IMR-90 (cell line): ENCODE results near the gene BUB1. TPM values are rescaled to one million over a fixed set of nuclear protein-coding genes. Genes with fewer than 3 reads are reported as not detected.

Experiments
- ATAC-seq: fragments of 200-7000 bp; cut with Tn5 transposase; 2 replicates; pipeline ENCODE4 v1.9.1; 2020; ENCODE audit warnings: low read depth, mild to moderate bottlenecking, moderate library complexity
- BruUV-seq: library from RNA; stranded (reverse); fragments of 400-500 nt; replicated peaks from 2 replicates; lab custom pipeline; 2021; lab: Mats Ljungman, UMichigan
- CTCF ChIA-PET: fragments of 300-600 bp; formaldehyde crosslinking; extraction: SDS; loops from one replicate; lab custom pipeline; 2021; ENCODE audit warnings: antibody characterized with exemption; lab: Yijun Ruan, JAX
- POLR2A ChIA-PET: fragments of 300-600 bp; sonication (Branson Sonifier 250); formaldehyde crosslinking; loops from one replicate; lab custom pipeline; 2022; ENCODE audit warnings: antibody characterized with exemption; ENCODE audit not compliant: unreplicated experiment; lab: Charles Lee
- DNase-seq: peaks from one replicate; pipeline ENCODE4 v3.0.0; 2013
- H2AFZ ChIP-seq: replicated peaks from 2 replicates; pipeline ENCODE3; 2013; ENCODE audit warnings: low read length, mild to moderate bottlenecking; ENCODE audit not compliant: poor library complexity
- H2AK5ac ChIP-seq: 2 replicates; pipeline ENCODE4 v1.6.1; 2013; ENCODE audit warnings: low read depth, low read length, inconsistent platforms
- H2AK9ac ChIP-seq: replicated peaks from 2 replicates; pipeline ENCODE3; 2013; ENCODE audit warnings: mild to moderate bottlenecking, low read depth, low read length, moderate library complexity; ENCODE audit not compliant: poor library complexity
- H2BK120ac ChIP-seq: 2 replicates; pipeline ENCODE4 v1.6.1; 2013; ENCODE audit warnings: low read depth, low read length, inconsistent platforms
- H2BK15ac ChIP-seq: 3 replicates; pipeline ENCODE4 v1.6.1; 2013; ENCODE audit warnings: low read depth, low read length, inconsistent platforms
- H2BK20ac ChIP-seq: 2 replicates; pipeline ENCODE4 v1.6.1; 2013; ENCODE audit warnings: low read depth, mild to moderate bottlenecking, inconsistent platforms, low read length, moderate library complexity
- H2BK5ac ChIP-seq: 2 replicates; pipeline ENCODE4 v1.6.1; 2013; ENCODE audit warnings: mild to moderate bottlenecking, low read depth, low read length, inconsistent platforms; ENCODE audit not compliant: poor library complexity, severe bottlenecking
- H3K14ac ChIP-seq: replicated peaks from 2 replicates; pipeline ENCODE4 v1.6.1; 2013; ENCODE audit warnings: low read depth, low read length, inconsistent platforms
- H3K18ac ChIP-seq: 2 replicates; pipeline ENCODE4 v1.6.1; 2013; ENCODE audit warnings: low read depth, low read length, control low read depth
- H3K23ac ChIP-seq: 2 replicates; pipeline ENCODE4 v1.6.1; 2013; ENCODE audit warnings: low read depth, low read length, inconsistent platforms
- H3K27ac ChIP-seq: 2 replicates; pipeline ENCODE4 v1.5.1; 2013; ENCODE audit warnings: mild to moderate bottlenecking, control low read depth, low read length; ENCODE audit not compliant: insufficient read depth
- H3K27me3 ChIP-seq: 2 replicates; pipeline ENCODE4 v1.6.1; 2013; ENCODE audit warnings: low read length; ENCODE audit not compliant: control insufficient read depth, insufficient read depth
- H3K36me3 ChIP-seq: 2 replicates; pipeline ENCODE4 v1.6.1; 2013; ENCODE audit warnings: low read length, mixed read lengths; ENCODE audit not compliant: control insufficient read depth, insufficient read depth
- H3K4ac ChIP-seq: 2 replicates; pipeline ENCODE4 v1.6.1; 2013; ENCODE audit warnings: low read depth, low read length, inconsistent platforms
- H3K4me1 ChIP-seq: 2 replicates; pipeline ENCODE4 v1.6.1; 2013; ENCODE audit warnings: low read length, mixed read lengths; ENCODE audit not compliant: control insufficient read depth, insufficient read depth
- H3K4me2 ChIP-seq: 2 replicates; pipeline ENCODE4 v1.6.1; 2013; ENCODE audit warnings: low read depth, mild to moderate bottlenecking, control low read depth, low read length, moderate library complexity
- H3K4me3 ChIP-seq: 2 replicates; pipeline ENCODE4 v1.5.1; 2013; ENCODE audit warnings: low read depth, mild to moderate bottlenecking, control low read depth, low read length, moderate library complexity; ENCODE audit not compliant: insufficient read depth
- H3K56ac ChIP-seq: 2 replicates; pipeline ENCODE4 v1.6.1; 2013; ENCODE audit warnings: low read length, inconsistent platforms; ENCODE audit not compliant: insufficient read depth; ENCODE audit errors: extremely low read depth
- H3K79me1 ChIP-seq, 2 experiments: 2 replicates each; pipeline ENCODE4 v1.6.1; 2013; ENCODE audit warnings: low read length in 2 of 2, inconsistent platforms in 1 of 2, low read depth in 1 of 2
- H3K9ac ChIP-seq: 2 replicates; pipeline ENCODE4 v1.6.1; 2013; ENCODE audit warnings: low read depth, low read length, control low read depth
- H3K9me1 ChIP-seq: 2 replicates; pipeline ENCODE4 v1.6.1; 2013; ENCODE audit warnings: low read length, inconsistent platforms; ENCODE audit not compliant: insufficient read depth
- H3K9me3 ChIP-seq: 2 replicates; pipeline ENCODE4 v1.6.1; 2013; ENCODE audit warnings: low read length; ENCODE audit not compliant: control insufficient read depth, insufficient read depth
- H4K20me1 ChIP-seq: 2 replicates; pipeline ENCODE4 v1.6.1; 2013; ENCODE audit warnings: low read length, inconsistent platforms; ENCODE audit not compliant: insufficient read depth
- H4K5ac ChIP-seq: 2 replicates; pipeline ENCODE4 v1.6.1; 2013; ENCODE audit warnings: mild to moderate bottlenecking, low read depth, low read length, control low read depth
- H4K8ac ChIP-seq, 2 experiments: 2 replicates each; pipeline ENCODE4 v1.6.1; 2013; ENCODE audit warnings: low read depth in 2 of 2, low read length in 2 of 2, control low read depth in 1 of 2, inconsistent platforms in 1 of 2
- H4K91ac ChIP-seq: 2 replicates; pipeline ENCODE4 v1.6.1; 2013; ENCODE audit warnings: low read depth, low read length, inconsistent platforms; ENCODE audit not compliant: insufficient read depth
- RAD21 ChIP-seq: IDR thresholded peaks from 2 replicates; pipeline ENCODE4 v1.6.1; 2012; ENCODE audit warnings: low read length, improper control_type of control experiment
- WGBS, 2 experiments: methylation state at CpG; one replicate each; pipeline versions ENCODE4 v1.1.5 to v1.1.7; 2013; ENCODE audit warnings: missing lambda C conversion rate in 2 of 2; ENCODE audit not compliant: insufficient read length in 1 of 2; ENCODE audit errors: extremely low coverage in 2 of 2; 5-methylcytosine and 5-hydroxymethylcytosine counted together
- dilution Hi-C: fragments of 300-500 bp; cut with HindIII; formaldehyde crosslinking; loops from one replicate; pipeline ENCODE4 v1.14.3; 2018; ENCODE audit warnings: low sequenced_read_pairs; ENCODE audit not compliant: unreplicated experiment
- in situ Hi-C: fragments of 300-500 bp; cut with MboI; formaldehyde crosslinking; loops from 3 replicates; pipeline ENCODE4 v1.14.3; 2019; ENCODE audit warnings: low sequenced_read_pairs, inconsistent platforms, mixed read lengths
- intact Hi-C: fragments of 100-400 bp; cut with micrococcal nuclease; formaldehyde crosslinking; loops from 2 replicates; pipeline ENCODE4 v1.10.0; 2022
- polyA plus RNA-seq, 3 experiments: library from polyadenylated mRNA; depleted of rRNA; stranded (reverse); fragments of >200 nt; gene quantifications; 2 replicates each; pipeline ENCODE4 v1.2.3, GENCODE V29; 2012; ENCODE audit warnings: low replicate concordance in 1 of 3
- total RNA-seq: library from RNA; depleted of rRNA; stranded (reverse); fragments of >200 nt; gene quantifications from 2 replicates; pipeline ENCODE4 v1.2.3, GENCODE V29; 2012

The BUB1 gene
- total and polyA plus RNA-seq, 2 of the 4 experiments (the other 2 are of a cell fraction): 19.6 to 43.4 TPM

GRCh38 chr2:110708455-110708854 is 30.6 kb upstream of the BUB1 start:
- H3K56ac ChIP-seq: no peak overlapping the region
- no peaks in the 10 kb centered on the region for H3K4me1 ChIP-seq
- H3K4me3 ChIP-seq: no peak overlapping the region
- ChIA-PET CTCF (no interaction called here), POLR2A (no interaction called here)
- no peak overlapping the region for H4K91ac ChIP-seq
- H2AFZ ChIP-seq: no peak overlapping the region
- no peak overlapping the region for H2BK20ac ChIP-seq
- no peak overlapping the region for H4K5ac ChIP-seq
- ATAC-seq (no peak), DNase-seq (no peak)
- TF ChIP-seq RAD21: no peak
- H3K36me3 ChIP-seq: no peaks in the 10 kb centered on the region
- intact Hi-C loops: no loop called here
- H3K9ac ChIP-seq: no peak overlapping the region
- no peak overlapping the region for H3K4me2 ChIP-seq
- H4K20me1 ChIP-seq: no peaks in the 10 kb centered on the region
- no peaks in the 10 kb centered on the region for H3K9me3 ChIP-seq
- no peak overlapping the region for H2BK5ac ChIP-seq
- H3K27me3 ChIP-seq: peaks cover 23% of the 10 kb centered on the region
- H2AK5ac ChIP-seq: no peak overlapping the region
- no peak overlapping the region for H4K8ac ChIP-seq
- H2BK120ac ChIP-seq: no peak overlapping the region
- H3K9me1 ChIP-seq: no peaks in the 10 kb centered on the region
- no peak overlapping the region for H3K18ac ChIP-seq
- no peaks in the 10 kb centered on the region for H3K79me1 ChIP-seq
- H3K27ac ChIP-seq: no peak overlapping the region
- in situ Hi-C loops: no loop called here
- no peak overlapping the region for H2AK9ac ChIP-seq
- no CpG with 5 or more reads among the region's 1 CpG for WGBS, 2 experiments
- no peak overlapping the region for H3K4ac ChIP-seq
- dilution Hi-C loops: no loop called here
- H2BK15ac ChIP-seq: no peak overlapping the region
- H3K14ac ChIP-seq: no peak overlapping the region
- no peak overlapping the region for H3K23ac ChIP-seq
- no TSS peak for BruUV-seq
